GM18909 (cell line): ENCODE results near the gene MRS2.
A peak's percentile ranks its signal among the peaks of the same experiment; 100 is the strongest.
"Not testable (repeated sequence)": the region's sequence is repeated elsewhere in the genome, so short reads cannot be mapped to it uniquely, and the experiment has no call there.

Experiments
- ATAC-seq: cut with Tn5 transposase; IDR thresholded peaks from one replicate; pipeline ENCODE4 v1.9.1; 2021; ENCODE audit warnings: mild to moderate bottlenecking; ENCODE audit not compliant: unreplicated experiment, poor library complexity

MRS2 gene, protein sequence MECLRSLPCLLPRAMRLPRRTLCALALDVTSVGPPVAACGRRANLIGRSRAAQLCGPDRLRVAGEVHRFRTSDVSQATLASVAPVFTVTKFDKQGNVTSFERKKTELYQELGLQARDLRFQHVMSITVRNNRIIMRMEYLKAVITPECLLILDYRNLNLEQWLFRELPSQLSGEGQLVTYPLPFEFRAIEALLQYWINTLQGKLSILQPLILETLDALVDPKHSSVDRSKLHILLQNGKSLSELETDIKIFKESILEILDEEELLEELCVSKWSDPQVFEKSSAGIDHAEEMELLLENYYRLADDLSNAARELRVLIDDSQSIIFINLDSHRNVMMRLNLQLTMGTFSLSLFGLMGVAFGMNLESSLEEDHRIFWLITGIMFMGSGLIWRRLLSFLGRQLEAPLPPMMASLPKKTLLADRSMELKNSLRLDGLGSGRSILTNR

DNA sequence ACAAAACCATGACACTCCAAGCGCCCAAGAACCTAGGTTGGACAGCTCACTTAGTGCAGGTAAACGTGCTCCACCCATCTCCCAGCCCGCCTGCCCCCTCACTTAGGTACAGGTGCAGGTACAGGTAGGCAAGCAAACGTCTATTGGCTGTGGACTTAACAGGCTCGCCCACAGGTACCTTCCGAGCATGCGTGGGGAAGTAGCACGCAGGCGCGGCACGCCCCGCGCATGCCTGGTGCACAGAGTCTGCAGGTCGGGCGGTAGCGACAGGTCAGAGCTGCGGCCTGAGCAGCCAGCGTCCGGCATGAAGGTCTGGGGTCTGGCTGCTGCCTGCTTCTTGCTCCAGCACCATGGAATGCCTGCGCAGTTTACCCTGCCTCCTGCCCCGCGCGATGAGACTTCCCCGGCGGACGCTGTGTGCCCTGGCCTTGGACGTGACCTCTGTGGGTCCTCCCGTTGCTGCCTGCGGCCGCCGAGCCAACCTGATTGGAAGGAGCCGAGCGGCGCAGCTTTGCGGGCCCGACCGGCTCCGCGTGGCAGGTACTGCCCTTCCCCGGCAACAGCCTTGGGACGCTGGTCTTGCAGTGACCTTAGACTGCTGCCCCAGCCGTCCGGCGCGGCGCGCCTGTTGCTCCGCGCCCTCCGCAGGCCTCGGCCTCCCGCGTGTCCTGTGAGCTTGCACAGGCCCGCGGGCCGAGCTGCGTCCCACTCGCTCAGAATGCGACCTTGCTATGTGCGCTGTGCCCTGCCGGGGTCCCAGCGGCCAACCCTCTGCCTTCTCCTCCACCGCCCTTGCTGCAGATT lies at the start of gene MRS2:
MRS2 (plus strand) TSS at position 240 of the 804 bp plus-strand sequence; CDS start at position 351, 111 bp downstream.
- ATAC-seq, result peak; percentile 95

DNA sequence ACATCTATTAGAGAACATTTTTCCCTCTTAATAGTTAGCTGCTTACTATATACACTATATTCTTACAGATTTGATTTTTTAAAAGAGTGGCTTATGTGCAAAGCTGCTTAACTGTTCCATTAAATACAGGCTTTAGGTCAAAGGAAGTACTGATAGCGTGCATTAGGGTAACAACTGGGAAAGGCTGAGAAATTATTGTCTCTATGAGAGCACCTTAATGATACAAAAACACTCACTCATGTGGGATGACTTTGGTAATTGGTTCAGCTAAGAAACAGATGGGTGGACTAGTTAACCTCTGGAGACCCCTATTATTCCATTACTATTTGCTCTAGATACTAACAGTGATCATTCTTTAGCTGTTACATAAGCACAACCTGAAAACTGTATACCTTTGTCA lies 48.9 kb upstream of the MRS2 start:
- no peak for ATAC-seq

DNA sequence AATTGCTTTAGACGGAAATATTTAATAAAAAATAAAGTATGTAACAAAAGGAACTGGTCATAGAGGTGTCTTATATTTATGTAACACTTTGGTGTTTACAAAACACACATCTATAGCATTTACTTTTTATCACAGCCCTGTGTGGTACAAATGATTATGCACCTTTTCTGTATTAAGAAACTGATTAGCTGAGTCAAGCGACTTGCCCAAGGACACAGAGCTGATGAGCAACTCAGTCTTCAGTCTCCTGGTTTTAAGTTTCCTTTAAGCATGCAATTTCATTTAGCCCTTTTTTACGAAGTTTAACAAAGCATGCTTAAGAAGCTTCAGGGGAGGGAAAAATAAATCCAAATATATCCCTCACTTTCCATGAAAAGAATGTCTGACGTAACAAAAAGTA lies 47.3 kb upstream of the MRS2 start:
- ATAC-seq, result no peak

DNA sequence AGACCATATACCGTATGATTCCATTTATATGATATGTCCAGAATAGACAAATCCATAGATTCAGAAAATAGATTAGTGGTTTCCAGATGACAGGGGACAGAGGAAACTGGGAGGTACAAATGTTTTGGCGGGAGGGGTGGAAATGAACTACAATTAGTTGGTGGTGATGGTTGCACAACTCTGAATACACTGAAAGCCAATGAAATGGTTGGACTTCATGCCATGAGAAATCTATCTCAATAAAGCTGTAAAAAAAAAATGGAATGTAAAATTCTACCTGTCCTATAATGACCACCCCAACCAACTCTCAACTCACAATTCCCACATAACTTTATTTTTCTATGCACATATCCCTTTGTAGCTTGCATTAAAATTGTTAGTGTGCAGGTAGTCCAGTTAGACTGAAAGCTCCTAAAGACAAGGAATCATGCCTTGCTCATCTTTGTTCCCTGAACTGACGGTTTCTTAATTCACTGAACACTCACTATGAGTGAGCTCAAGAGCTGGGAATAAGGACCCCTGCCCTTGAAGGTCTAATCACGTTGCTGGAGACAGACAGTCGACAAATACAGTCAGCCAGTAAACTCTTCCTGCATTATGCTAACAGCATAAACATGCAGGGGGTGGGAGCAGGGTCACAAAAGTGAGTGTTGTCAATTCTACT lies 46.3 kb upstream of the MRS2 start:
- no peak for ATAC-seq

DNA sequence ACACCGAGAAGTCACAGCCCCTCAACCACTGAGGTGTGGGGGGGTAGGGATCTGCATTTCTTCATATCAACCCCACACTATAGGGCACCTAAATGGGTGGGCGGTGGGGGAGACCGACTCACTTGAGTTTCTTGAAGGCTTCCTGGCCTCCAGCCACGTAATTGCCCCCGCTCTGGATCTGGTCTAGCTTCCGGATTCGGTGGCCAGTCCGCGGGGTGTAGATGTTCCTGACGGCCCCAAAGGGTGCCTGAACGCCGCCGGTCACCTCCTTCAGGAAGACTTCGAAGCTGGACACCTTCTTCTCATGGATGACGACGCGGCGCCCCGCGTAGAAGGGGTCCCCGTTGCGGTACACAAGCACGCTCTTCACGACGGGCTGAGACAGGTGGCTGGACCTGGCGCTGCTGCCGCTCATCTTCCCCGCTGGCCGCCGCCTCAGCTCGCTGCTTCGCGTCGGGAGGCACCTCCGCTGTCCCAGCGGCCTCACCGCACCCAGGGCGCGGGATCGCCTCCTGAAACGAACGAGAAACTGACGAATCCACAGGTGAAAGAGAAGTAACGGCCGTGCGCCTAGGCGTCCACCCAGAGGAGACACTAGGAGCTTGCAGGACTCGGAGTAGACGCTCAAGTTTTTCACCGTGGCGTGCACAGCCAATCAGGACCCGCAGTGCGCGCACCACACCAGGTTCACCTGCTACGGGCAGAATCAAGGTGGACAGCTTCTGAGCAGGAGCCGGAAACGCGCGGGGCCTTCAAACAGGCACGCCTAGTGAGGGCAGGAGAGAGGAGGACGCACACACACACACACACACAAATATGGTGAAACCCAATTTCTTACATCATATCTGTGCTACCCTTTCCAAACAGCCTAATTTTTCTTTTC lies 45.2 kb upstream of the MRS2 start, which contains the start of gene DCDC2:
DCDC2 (minus strand) TSS at position 724 of the 883 bp plus-strand sequence; CDS start at position 415, 309 bp downstream.
- no peak for ATAC-seq

DNA sequence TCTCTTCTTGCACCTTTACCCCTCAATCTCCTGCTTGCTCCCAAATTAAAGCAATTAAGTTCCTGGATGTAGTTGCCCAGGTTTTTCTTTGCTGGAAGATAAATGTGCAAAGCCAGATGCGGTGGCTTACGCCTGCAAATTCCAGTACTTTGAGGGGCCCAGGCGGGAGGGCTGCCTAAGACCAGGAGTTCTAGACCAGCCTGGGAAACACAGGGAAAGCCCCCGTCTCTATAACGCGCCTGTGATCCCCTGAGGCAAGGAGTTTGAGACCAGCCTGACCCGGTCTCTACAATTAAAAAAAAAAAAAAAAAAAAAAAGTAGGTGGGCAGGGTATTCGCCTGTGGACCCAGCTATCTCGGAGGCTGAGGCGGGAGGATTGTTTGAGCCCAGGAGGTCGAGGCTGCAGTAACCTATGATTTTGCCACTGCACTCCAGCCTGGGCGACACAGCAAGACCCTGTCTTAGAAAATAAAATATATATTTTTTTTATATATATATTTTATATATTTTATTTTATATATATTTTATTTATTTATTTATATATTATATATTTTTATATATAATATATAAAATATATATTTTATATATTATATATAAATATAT lies 44.4 kb upstream of the MRS2 start:
- ATAC-seq, result no peak

DNA sequence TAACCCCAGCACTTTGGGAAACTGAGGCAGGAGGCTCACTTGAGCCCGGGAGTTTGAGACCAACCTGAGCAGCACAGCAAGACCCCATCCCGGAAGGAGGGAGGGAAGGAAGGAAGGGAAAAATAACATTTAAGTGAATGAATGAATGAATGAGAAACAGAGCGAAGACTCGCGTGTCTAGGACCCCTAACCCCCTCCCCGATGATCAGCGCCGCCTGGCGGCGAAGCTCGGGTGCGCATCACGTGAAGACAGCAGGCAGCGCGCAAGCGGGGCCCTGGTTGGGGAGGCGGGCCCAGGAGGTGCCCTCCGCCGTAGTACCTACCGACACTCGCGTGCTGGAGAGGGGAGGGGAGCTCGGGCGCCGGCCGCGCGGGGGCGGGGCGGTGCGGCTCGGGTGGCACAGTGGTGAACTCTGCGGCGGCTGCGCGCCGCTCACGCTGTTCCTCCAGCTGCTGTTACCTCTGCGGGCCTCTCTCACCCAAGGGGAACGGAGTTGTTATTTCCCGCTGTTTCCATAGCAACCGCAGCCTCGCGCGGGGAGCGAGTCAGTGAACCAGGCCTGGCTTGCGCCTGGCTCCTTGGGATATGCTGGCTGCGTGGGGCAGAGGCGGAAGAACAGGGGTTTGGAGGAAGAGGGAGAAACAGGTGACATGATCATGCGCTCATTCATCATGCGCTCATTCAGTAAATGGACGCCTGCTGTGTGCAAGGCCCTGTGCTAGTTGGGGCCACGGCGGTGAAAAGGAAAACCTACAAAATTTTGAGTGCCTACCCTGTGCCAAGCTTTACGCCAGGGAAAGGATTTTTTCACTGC lies 42.9 kb upstream of the MRS2 start:
- ATAC-seq, result peak; percentile 89

DNA sequence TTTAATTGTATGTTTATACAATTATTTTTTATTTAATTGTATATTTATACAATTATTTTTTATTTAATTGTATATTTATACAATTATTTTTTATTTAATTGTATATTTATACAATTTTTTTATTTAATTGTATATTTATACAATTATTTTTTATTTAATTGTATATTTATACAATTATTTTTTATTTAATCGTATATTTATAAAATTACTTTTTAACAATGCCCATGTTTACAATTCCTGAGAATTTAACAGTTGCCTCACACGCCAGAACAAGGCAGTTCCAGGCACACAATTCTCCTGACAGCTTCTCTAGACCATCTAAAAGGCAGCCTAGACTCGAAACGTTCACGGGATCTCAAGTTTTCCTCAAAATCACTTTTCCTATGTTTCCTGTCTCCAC lies 40.4 kb upstream of the MRS2 start:
- not testable (repeated sequence) for ATAC-seq

DNA sequence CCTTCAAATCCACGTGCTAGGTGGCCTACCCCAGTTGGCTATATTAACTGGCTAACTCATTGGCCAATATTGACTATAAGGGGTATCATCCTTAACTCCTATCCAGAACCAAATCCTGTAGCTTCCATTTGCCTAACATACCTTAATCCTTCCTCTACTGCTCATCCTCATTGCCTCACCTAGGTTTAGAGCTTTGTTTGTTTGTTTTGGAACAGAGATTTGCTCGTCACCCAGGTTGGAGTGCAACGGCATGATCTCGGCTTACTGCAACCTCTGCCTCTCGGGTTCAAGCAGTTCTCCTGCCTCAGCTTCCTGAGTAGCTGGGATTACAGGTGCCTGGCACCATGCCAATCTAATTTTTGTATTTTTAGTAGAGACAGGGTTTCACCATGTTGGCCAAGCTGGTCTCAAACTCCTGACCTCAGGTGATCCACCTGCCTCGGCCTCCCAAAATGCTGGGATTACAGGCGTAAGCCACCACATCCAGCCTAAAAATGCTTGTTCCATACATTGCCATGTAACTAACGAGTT lies 37.6 kb upstream of the MRS2 start:
- not testable (repeated sequence) for ATAC-seq

DNA sequence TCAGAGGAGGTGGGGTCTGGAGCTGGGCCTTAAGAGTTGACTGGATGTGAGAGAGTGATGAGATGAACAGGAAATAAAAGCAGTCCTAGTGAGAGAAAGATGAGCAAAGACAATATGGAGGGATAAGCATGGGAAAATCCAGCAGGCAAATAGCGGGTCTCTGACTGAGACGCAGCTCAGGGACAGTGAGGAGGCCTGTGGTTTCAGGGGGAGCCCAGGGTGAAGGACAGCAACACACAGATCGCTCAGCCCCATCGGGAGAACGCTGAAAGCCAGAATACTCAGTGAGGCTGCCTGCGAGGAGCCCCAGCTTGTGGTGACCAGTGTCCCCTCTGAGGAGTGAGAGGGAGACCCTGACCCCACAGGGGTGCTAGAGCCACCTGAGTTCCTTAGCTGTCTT lies 28.1 kb upstream of the MRS2 start:
- no peak for ATAC-seq

DNA sequence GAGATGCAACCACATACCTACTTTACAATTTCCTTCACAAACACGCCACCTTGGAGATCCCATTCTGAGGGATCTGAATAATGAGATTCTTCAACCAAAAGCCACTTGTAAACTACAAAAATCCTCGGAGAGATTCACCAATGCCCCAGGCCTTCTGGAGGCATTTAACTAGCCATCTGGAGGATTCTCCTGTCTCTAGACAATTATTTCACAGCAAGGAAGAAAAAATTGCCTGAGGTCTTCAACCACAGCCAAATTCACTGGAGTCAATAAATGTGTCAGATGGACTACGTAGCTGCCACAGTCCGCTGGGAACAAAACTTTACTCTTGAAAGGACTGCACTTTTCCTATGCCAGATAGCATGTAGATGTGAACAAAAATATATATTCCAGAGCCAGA lies 25.9 kb upstream of the MRS2 start:
- ATAC-seq, result no peak

DNA sequence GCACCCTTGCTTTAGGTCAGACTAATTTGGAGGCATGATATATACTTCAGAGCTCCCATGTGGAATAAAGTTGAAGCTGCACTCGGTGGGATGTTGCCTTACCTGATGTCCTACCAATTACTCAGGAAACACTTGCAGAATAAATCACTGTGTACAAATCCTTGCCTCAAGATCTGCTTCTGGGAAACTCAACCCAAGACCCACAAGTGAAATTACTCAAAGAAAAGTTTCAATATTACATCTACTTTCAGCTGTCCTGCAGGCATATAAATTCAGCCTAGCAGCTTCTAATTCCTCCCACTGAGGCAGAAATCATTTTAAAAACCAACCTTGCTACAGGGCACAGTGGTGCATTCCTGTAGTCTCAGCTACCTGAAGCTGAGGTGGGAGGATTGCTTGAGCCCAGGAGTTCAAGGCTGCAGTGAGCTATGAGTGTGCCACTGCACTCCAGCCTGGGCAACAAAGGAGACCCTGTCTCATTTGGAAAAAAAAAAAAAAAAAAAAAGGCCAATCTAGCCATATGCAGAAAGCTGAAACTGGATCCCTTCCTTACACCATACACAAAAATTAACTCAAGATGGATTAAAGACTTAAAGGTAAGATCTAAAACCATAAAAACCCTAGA lies 24.2 kb upstream of the MRS2 start:
- ATAC-seq, result no peak

DNA sequence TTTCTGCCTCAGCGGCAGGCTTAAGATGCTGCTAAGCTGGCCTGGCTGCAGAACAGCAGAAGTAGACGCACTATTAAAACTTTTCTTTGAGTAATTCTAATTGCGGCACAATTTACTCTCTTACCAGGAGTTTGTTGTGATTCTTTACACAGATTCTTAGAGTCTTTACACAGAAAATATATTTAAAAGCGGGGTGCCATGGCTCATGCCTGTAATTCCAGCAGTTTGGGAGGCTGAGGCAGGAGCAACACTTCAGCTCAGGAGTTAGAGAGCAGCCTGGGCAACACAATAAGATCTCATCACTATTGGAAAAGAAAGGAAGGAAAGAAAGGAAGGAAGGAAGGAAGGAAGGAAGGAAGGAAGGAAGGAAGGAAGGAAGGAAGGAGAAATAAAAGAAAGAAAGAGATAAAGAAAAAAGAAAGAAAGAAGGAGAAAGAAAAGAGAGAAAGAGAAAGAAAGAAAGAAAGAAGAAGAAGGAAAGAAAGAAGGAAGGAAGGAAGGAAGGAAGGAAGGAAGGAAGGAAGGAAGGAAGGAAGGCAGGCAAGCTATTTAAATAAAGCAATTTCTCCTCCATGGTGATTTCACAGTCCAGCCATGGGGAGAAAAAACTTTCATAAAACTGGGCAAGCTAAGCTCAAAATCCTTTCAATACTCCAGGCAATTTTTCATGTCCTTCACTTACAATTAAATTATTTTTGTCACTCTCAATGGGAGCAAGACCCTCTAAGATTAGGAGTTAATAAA lies 21.1 kb upstream of the MRS2 start:
- no peak for ATAC-seq

DNA sequence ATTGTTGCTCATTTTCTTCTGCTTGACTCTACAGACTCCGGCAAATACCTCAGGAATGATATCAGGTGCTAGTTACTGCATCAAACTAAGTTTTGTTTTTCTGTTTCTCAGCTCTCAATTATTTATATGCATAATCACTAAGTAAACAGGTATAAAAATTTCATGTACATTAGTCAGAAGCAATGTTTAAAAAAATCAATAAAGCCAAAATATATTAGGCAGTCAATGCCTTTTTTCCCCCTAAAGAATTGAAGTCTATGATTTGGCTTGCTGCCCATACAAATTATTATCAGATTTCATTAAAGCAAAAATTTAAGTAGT lies 20.6 kb upstream of the MRS2 start:
- ATAC-seq, result no peak

DNA sequence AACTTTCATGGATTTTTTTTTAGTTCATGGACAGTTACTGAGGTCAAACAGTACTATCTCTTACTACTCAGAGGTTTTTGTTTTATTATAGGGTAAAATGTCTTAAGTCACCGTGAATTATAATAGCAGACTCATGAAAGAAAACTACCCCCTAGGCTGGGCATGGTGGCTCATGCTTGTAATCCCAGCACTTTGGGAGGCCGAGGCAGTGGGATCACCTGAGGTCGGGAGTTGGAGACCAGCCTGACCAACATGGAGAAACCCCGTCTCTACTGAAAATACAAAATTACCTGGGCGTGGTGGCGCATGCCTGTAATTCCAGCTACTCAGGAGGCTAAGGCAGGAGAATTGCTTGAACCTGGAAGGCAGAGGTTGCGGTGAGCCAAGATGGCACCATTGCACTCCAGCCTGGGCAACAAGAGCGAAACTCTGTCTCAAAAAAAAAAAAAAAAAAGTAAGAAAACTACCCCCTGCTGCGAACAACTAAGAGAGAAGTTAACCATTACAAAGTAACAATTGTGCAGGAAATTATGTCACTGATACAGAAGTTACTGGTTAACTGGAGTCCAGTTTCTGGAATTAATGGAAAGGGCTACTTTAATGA lies 19.7 kb upstream of the MRS2 start:
- not testable (repeated sequence) for ATAC-seq

DNA sequence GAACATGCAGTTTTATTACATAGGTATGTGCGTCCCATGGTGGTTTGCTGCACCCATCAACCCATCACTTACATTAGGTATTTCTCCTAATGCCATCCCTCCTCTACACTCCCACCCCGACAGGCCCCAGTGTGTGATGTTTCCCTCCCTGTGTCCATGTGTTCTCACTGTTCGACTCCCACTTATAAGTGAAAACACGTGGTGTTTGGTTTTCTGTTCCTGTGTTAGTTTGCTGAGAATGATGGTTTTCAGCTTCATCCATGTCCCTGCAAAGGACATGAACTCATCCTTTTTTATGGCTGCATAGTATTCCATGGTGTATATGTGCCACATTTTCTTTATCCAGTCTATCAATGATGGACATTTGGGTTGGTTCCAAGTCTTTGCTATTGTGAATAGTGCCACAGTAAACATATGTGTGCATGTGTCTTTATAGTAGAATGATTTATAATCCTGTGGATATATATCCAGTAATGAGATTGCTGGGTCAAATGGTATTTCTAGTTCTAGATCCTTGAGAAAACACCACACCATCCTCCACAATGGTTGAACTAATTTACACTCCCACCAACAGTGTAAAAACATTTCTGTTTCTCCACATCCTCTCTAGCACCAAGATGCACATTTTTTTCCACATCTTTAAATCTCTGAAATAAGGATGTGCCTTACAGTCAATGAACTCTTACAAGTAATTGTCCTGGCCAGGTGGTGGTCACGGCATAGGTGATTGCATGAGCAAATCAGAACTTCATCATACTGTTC lies 18.2 kb upstream of the MRS2 start:
- not testable (repeated sequence) for ATAC-seq
